ENCODE data around the gene FANCI. TPM values are rescaled to one million over a fixed set of nuclear protein-coding genes. Genes with fewer than 3 reads are reported as not detected.
A peak's percentile ranks its signal among the peaks of the same experiment; 100 is the strongest.

Gene FANCI
- total and polyA plus RNA-seq, 4 donors: 3.2 to 11.9 (median 6.3) TPM

- peak overlapping the region; percentile 92 for H3K4me3 ChIP-seq
- H3K36me3 ChIP-seq (ENCODE audit: control insufficient read depth in 4 of 4, insufficient read depth in 4 of 4, low read length in 4 of 4): peaks cover 3 to 31% (median 28%) of the 10 kb centered on the region in 4 donors
- peak overlapping the region; percentile 92 to 98 for H3K27ac ChIP-seq (ENCODE audit: low read depth in 1 of 2, low read length in 1 of 2)
- no peak for ATAC-seq (ENCODE audit: insufficient read depth, low FRiP score)
- peak overlapping the region; percentile 21 to 71 for H3K9ac ChIP-seq (ENCODE audit: insufficient read depth in 1 of 2, low read length in 2 of 2)
- H3K4me1 ChIP-seq (ENCODE audit: control insufficient read depth in 5 of 5, insufficient read depth in 5 of 5, low read length in 5 of 5): peaks cover 0 to 29% (median 5%) of the 10 kb centered on the region in 5 donors
- H3K9me3 ChIP-seq (ENCODE audit: control insufficient read depth in 4 of 4, insufficient read depth in 3 of 4, low read length in 3 of 4): no peaks in the 10 kb centered on the region
- WGBS, 2 donors: 1 to 2% methylated on average over 41 to 43 of the region's 43 CpGs
- no peak for DNase-seq
- H3K27me3 ChIP-seq (ENCODE audit: control insufficient read depth in 3 of 3, insufficient read depth in 3 of 3, low read length in 2 of 3): peaks cover 0 to 3% (median 0%) of the 10 kb centered on the region in 3 donors
- TF ChIP-seq CTCF (IDR thresholded peaks at IDR 0.05; ENCODE audit: control extremely low read depth, extremely low read depth): no peak
Observed at GRCh38 chr15:89333959-89334509, 90.3 kb downstream of the FANCI start.

- Histone ChIP-seq H3K4me1 (ENCODE audit: control insufficient read depth in 5 of 5, insufficient read depth in 5 of 5, low read length in 5 of 5) (peaks cover 0 to 29% (median 5%) of the 10 kb centered on the region in 5 donors), H3K27ac (ENCODE audit: low read depth in 1 of 2, low read length in 1 of 2) (peak within 1 kb of the TSS; percentile 92 to 98), H3K9me3 (ENCODE audit: control insufficient read depth in 4 of 4, insufficient read depth in 3 of 4, low read length in 3 of 4) (no peaks in the 10 kb centered on the region), H3K9ac (ENCODE audit: insufficient read depth in 1 of 2, low read length in 2 of 2) (peak within 1 kb of the TSS; percentile 21 to 71), H3K27me3 (ENCODE audit: control insufficient read depth in 3 of 3, insufficient read depth in 3 of 3, low read length in 2 of 3) (peaks cover 0 to 4% (median 0%) of the 10 kb centered on the region in 3 donors), H3K36me3 (ENCODE audit: control insufficient read depth in 4 of 4, insufficient read depth in 4 of 4, low read length in 4 of 4) (peaks cover 2 to 25% (median 22%) of the 10 kb centered on the region in 4 donors), H3K4me3 (peak within 1 kb of the TSS; percentile 92)
- DNase-seq (peak; percentile 99 to 100 (median 99)), ATAC-seq (ENCODE audit: insufficient read depth, low FRiP score) (peak; percentile 96)
- no peak for TF ChIP-seq CTCF (IDR thresholded peaks at IDR 0.05; ENCODE audit: control extremely low read depth, extremely low read depth)
- 0 to 1% methylated on average over 54 to 85 of the region's 85 CpGs for WGBS, 2 donors
Observed at GRCh38 chr15:89334510-89335297, 90.9 kb downstream of the FANCI start, which contains the start of gene POLG. TSS of gene POLG (minus strand) at chr15:89334824. CDS start at chr15:89333754, 1,070 bp downstream.

GRCh38 chr15:89335298-89336041 lies 91.7 kb downstream of the FANCI start:
- H3K9ac ChIP-seq (ENCODE audit: insufficient read depth in 1 of 2, low read length in 2 of 2): no peak overlapping the region
- H3K36me3 ChIP-seq (ENCODE audit: control insufficient read depth in 4 of 4, insufficient read depth in 4 of 4, low read length in 4 of 4): peaks cover 0 to 20% (median 17%) of the 10 kb centered on the region in 4 donors
- peaks cover 0 to 4% (median 0%) of the 10 kb centered on the region in 3 donors for H3K27me3 ChIP-seq (ENCODE audit: control insufficient read depth in 3 of 3, insufficient read depth in 3 of 3, low read length in 2 of 3)
- peak in 2 of 3 donors; percentile 48 to 53 for DNase-seq
- 7% methylated on average over 40 of the region's 40 CpGs for WGBS, 2 donors
- H3K9me3 ChIP-seq (ENCODE audit: control insufficient read depth in 4 of 4, insufficient read depth in 3 of 4, low read length in 3 of 4): no peaks in the 10 kb centered on the region
- H3K27ac ChIP-seq (ENCODE audit: low read depth in 1 of 2, low read length in 1 of 2): peak overlapping the region in 1 of 2 donors; percentile 48
- no peak for TF ChIP-seq CTCF (IDR thresholded peaks at IDR 0.05; ENCODE audit: control extremely low read depth, extremely low read depth)
- ATAC-seq (ENCODE audit: insufficient read depth, low FRiP score): no peak
- peaks cover 0 to 29% (median 5%) of the 10 kb centered on the region in 5 donors for H3K4me1 ChIP-seq (ENCODE audit: control insufficient read depth in 5 of 5, insufficient read depth in 5 of 5, low read length in 5 of 5)
- H3K4me3 ChIP-seq: no peak overlapping the region

Data from lung (tissue), 12 donors.